HG02759 (cell line): Measurements from ENCODE around the gene BROX.

Experiments used
- ATAC-seq: cut with Tn5 transposase; IDR thresholded peaks from one replicate; pipeline ENCODE4 v1.9.1; 2021; ENCODE audit warnings: mild to moderate bottlenecking, moderate library complexity; ENCODE audit not compliant: unreplicated experiment

BROX gene

GRCh38 chr1:222772996-222773379 is 60.6 kb downstream of the BROX start:
- peak; percentile 90 for ATAC-seq

GRCh38 chr1:222777463-222777862 is 65.1 kb downstream of the BROX start:
- no peak for ATAC-seq

- ATAC-seq, result no peak
Measured at GRCh38 chr1:222777977-222778376, 65.6 kb downstream of the BROX start.

- peak; percentile 75 for ATAC-seq
Measured at GRCh38 chr1:222781251-222781650, 68.9 kb downstream of the BROX start.

GRCh38 chr1:222783051-222783450 is 70.7 kb downstream of the BROX start:
- ATAC-seq, result no peak

GRCh38 chr1:222784371-222784770 is 72.0 kb downstream of the BROX start:
- ATAC-seq, result no peak
